GM11168 (cell line): ENCODE results near the gene MB.

Source experiments
- in situ Hi-C: fragments of 300-500 bp; cut with MboI; formaldehyde crosslinking; loops from one replicate; pipeline ENCODE4 v1.12.0; 2022; ENCODE audit warnings: low sequenced_read_pairs; ENCODE audit not compliant: unreplicated experiment

The MB gene

DNA sequence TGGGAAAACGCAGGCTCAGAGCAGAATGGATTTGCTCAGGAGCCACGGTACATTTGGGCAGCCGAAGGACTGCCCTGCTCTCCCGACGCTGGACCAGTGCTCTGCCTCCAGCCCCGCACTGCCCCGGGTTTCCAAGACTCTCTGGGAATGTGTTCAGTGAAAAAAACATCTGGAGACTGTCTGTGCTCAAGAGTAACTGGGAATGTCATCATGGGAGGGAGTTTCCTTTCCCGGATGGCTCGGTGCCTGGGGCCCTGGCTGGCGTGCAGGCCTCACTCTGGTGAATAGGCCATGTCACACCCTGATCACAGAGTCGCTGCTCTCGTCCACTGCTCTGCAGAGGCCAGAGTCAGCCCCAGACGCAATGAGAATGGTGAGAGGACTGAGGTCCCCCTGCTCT, 21.3 kb upstream of the MB start:
- in situ Hi-C loops: no loop called here

DNA sequence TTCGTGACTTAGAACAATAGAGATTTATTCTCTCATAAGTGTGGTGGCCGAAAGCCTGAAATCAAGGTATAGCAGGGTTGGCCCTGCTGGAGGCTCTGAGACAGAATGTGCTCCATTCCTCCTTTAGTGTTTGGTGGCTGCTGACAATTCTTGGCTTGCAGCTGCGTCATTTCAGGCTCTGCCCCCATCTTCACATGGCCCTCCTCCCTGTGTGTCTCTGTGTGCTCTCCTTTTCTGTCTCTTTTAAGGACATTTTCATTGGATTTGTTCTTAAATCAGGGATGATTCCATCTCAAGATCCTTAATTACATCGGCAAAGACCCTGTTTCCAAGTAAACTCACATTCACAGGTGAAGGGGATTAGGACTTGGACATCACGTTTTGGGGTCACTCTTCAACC, 20.9 kb upstream of the MB start:
- in situ Hi-C loops: no loop called here

DNA sequence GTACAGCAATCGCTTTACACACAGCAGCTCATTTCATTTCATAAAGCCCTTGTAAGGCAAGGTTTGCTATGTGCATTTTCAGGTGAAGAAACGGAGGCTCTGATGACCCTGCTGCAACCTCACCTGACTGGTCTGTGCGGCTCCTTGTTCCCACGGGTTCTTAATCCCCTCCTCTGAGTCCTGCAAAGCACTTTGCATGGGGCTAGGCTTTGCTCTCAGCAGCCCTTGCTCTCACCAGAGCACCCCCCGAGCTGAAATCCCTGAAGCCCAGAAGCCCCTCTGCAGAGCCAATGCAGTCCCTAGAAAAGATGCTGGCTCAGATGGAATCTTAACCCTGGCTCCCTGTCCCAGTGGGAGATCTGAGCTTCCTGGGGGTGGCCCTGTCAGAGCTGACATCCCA, 20.1 kb upstream of the MB start:
- in situ Hi-C loops: no loop called here

DNA sequence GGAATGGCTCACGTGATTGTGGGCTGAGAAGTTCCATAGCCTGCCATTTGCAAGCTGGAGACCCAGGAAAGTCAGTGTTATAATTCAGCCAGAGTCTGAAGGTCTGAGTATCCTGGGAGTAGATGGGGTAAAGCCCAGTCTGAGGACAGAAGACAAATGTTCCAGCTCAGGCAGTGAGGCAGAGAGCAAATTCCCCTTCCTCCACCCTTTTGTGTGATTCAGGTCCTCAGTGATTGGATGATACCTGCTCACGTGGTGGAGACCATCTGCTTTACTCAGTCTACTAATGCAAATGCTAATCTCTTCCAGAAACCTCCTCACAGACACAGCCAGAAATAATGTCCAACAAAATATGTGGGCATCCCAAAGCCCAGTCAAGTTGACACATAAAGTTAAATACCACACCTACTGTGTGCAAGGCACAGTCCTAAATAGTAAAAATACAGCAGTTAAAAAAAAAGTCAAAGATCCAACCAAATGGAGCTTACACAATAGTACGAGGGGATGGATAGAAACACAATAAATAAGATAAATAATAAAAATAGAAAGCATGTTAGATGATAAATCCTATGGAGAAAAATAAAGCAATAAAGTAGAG, 17.9 kb upstream of the MB start:
- in situ Hi-C loops: no loop called here

DNA sequence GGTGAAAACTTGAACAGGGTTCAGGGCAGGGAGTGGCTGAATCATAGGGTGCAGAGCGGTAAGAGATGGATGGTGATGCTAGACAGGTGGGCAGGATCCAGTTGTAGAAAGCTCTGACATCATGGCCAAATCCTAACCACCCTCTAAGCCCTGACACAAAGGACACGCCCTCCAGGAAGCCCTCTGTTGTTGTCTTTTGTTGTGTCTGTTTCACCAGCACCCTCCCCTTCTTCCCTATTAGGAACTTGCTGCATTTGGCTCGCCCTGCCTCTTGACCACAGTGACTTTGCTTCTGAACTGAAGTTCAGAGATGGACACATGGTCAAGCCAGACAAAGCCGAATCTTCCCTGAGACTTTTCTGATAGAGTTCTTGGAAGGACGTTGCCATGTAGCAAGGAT, 16.9 kb upstream of the MB start:
- in situ Hi-C loops: no loop called here

DNA sequence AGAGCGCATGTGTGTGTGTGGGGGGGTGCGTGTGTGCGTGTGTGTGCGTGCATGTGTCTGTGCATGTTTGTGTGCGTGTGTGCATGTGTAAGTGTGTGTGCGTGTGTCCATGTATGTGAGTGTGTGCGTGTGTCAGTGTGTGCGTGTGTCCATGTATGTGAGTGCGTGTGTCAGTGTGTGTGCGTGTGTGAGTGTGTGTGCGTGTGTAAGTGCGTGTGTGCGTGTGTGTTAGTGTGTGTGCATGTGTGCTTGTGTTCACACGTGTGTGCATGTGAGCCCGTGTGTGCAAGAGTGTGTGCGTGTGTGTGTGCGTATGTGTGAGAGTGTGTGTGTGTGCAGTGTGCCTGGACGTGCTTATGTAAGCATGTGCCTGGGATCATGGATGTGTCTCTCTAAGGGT, 16.4 kb upstream of the MB start:
- in situ Hi-C loops: no loop called here

DNA sequence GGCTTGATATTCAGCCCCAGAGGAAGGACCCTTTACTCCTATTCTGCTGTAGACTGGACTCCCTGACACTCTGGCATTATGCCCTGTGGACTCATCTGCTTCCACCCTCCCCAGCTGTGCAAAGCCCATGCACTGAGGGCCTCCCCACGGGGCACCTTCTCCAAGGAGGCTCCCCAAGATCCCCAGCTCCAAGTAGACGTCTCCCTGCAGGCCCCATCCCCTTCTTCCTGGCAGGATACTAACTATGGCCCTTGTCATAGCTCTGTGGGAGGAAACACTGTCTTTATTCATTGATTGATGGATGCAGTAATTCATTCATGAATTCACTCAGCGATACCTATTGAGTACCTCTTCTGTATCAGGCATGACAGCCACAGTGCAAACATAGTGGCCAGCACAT, 15.8 kb upstream of the MB start:
- in situ Hi-C loops: no loop called here

DNA sequence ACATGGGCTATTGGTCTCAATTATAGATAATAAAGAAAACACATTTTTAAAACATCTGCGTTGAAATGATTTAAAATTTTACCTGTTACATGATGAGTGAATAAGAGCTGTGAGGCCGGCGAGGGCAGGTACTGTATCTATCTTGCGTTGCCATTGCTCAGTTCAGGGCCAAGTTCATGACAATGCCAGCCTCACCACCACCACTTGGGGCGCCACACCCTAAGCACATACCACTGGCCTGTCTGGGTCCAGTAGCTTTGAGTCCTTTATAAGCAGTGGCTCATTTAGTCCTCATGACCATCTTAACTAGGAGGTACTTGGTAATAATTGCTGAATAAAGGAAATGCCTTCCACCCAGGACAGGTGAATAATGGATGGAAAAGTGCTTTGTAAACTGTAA, 14.5 kb upstream of the MB start:
- in situ Hi-C loops: no loop called here

DNA sequence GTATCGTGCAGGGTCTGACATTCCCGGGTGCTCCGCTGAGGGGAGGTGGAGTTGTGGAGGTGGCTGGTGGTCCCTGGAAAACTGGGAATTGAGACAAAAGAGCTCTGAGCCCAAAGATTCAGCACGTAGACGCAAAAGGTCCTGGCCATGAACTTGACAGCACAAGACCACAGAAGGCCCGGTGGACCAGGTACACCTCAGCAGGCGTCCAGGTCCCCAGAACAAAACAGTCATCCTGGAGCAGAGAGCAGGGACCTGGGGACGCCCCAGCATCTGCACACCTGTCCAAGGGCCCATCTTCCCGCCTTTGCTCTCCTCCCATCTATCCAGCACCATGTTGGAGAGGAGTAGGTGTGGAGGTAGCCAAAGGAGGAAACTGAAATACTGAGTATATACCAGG, 13.8 kb upstream of the MB start:
- in situ Hi-C loops: no loop called here

DNA sequence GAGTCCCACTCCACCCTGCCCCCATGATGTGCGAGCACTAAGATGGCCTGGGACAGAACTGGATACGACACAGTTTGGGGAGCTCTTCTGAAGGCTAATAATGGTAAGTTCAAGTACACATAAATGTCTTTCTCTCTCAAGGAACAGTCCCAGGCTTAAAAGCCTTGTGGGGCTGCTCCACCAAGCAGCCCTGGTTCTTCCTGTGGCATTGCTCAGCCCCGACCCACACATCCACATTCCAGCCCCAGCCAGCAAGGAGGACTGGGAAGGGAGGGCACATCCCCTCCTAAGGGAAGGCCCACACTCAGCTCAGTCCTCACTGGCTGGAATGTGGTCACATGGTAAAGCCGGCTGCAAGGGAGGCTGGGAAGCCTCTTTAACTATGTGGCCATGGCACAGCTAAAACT, 13.3 kb upstream of the MB start:
- in situ Hi-C loops: no loop called here

DNA sequence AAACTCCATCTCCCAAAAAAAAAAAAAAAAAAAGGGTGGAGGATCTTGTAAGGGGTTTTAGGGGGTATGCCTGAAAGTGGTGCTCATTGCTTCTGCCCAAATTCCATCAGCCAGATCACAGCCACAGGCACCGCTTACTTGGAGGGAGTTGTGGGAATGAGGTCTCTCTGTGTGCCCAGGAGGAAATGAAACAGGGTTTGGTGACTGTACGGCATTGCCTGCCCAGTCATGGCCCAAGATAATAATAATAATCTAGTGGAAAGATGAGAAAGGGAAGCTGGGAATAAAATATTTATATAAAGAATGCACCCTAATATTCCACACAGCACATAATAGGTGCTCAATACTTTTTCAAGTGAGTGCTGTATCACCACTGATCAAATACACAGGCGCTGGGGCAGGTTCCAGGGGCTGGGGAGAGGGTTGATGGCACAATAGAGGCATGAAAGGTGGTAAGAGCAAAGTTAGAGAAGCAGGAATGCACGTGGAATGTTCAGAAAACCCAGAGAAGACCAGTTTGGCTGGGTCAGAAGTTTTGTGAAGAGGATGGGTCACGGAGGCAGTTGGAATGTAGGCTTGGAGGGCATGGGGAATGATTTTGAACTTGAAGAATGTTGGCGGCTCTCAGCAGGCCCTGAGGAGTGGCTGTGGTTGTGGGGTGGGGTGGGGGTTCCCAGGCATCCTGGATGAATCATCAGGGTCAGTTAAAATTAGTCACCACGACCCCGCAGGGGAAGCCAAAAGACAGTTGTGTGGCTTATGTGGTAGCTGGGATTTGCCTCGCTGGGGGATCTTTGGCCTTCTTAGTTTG, 12.5 kb upstream of the MB start:
- in situ Hi-C loops: loop anchor here (10.0 kb wide), 1 partner anchor 495 kb away; no protein-coding TSS in a partner anchor

DNA sequence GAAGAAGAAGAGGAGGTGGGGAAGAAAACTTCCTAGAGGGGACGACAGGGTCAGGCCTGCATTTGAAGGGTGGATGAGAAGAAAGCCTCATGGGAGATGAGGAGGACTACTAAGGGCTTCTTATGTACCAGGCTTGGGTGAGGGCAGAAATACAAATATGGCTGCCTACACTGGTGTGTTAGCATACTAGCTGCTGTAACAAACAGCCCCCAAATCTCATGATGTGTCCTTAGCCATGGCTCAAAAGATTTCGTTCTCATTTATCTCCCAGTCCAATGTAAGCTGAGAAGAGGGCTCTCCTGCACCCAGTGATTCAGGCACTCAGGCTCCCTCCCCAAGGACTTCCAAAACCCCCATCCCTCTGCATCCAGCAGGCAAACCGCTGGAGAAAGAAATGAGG, 11.6 kb upstream of the MB start:
- in situ Hi-C loops: loop anchor here (10.0 kb wide), 1 partner anchor 496 kb away; no protein-coding TSS in a partner anchor

DNA sequence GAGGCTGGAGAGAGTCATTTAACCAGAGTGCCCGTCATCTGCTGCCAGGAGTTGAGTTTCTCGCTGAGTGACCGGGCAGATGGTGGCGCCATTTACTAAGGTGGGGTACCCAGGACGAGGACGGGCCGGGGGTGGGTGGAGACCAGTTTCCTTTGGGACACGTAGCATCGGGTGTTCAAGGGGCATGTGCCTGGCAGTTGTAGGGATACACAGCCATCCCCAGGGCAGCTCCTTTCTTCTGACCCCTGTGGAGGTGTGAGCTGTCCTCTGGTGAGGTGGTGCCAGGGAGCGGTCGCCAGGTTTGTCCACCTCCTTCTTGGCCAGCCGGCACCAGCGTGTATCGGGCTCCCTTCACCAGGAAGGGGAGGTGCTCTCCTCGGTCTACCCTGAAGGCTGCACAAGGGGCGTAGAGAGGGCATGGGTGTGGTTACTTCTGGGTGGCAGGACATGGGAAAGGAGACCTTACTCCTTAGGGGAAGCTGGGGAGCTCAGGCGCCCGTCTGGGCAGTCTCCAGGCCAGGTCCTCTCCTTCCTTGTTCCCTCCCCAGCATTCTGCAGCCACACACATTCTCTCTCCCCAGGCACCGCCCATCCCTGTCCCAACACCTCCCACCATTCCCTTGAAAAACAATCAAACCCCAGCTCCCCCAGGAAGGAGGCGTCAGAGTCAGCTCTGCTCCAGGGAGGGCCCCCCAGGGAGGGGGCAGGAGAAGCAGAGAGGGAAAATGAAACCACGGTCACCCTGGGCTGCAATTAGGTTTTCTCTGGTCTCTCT, 10.3 kb upstream of the MB start:
- in situ Hi-C loops: loop anchor here (10.0 kb wide), 1 partner anchor 497 kb away; no protein-coding TSS in a partner anchor

DNA sequence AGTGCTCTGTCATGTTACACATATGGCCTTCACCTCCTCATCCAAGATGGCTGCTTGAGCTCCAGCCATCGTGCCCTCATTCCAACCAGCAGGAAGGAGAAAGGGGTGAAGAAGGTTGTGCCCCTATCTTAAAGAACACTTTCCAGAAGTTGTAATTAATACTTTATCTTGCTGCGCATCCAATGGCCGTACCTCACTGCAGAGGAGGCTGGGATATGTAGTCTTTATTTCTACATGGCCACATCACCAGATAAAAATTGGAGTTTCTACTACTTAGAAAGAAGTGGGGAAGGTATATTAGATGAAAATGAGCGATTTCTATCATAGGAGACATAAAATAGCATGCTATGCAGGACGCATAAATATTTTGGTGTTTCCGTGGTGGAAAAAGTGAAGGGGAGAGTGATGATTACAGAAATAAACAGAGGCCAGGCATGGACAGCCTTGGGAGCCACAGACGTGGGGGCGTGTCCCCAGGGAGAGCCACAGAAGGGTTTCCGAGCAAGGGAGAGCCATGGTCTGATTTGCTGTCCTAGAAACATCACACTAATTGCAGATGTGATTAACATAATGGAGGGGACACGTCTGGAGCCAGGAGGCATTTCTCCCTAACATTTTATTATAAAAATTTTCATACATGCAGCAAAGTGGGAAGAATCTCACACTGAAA, 8.8 kb upstream of the MB start:
- in situ Hi-C loops: loop anchor here (10.0 kb wide), 1 partner anchor 499 kb away; no protein-coding TSS in a partner anchor

DNA sequence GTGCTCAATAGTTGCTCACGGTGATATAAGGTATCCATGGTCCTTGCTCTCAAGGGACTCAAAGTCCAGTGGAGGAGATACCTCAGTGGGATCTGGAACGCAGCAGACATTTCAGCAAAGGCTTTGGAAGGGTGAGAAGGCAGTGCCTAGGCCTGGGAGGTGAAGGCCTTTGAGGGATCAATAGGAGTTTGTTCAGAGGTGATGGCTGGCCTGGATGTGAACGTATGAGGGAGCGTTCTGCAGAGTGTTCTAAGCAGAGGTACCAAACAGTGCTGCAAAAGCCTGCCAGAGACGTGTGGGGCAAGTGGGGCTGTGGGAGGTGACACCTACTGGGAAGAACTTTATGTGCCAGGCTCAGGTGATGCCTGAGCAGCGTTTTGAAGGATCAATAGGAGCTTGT, 7.4 kb upstream of the MB start:
- in situ Hi-C loops: loop anchor here (10.0 kb wide), 1 partner anchor 500 kb away; no protein-coding TSS in a partner anchor

DNA sequence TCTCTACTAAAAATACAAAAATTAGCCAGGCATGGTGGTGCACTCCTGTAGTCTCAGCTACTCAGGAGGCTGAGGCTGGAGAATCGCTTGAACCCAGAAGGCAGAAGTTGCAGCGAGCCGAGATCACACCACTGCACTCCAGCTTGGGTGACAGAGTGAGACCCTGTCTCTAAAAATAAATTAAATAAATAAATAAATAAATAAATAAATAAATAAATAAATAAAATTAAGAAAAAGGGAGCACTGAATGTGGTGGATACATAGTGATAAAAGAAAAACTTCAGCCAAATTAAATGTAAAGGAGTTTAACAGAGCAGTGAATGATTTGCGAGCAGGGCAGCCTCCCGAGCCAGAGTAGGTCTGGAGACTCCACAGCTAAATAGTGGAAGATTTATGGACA, 6.8 kb upstream of the MB start:
- in situ Hi-C loops: loop anchor here (10.0 kb wide), 1 partner anchor 501 kb away; no protein-coding TSS in a partner anchor

DNA sequence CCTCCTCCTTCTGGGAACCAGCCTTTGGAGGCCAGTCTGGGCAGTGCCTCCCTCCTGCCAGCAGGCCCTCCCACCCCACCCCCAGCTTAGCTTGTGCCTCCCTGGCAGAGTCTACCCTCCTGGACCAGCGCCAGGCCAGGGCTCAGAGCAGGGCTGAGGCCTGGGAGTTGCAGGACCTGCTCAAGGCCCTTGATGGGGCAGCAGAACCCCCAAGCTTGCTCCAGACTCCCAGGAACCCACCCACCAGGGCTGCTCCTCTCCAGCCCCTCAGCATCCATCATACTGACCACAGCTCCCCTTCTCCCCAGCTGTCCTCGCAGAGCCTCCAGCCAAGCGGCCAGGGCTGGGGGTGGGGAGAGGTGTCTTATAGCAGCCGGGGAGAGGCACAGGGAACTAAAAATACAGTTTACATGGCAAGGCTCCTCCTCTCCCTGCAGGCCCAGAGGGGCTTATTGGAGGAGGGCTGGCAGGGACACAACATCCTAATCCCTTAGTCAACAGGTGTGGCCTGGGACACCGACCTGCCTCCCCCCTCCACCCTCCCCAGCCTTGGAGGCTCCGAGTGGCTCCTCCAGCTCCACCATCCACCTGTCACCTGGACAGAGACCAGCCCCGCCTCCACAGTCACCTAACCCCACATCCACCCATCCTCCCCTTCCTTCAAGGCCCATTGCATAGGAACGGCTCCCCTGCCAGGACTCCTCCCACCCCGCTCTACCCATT, 5.2 kb upstream of the MB start:
- in situ Hi-C loops: loop anchor here (10.0 kb wide), 1 partner anchor 502 kb away; no protein-coding TSS in a partner anchor

DNA sequence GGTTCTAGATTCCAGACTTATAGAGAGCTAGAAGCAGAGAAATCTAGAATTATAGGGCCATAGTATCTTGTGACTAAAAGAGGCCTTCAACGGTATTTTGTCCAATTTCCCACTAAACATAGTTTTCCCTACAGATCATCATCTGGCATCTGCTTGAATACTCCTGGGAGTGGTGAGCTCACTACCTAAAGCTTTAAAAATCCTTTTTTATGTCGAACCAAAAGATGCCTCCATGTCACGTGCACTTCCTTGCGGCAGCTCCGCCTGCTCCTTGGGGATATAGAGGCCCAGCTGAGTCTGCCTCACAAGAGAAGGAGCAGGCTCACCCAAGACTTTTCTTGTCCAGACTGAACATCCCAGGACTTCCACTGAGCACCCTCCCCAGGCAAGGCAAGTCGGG, 4.3 kb upstream of the MB start:
- in situ Hi-C loops: loop anchor here (10.0 kb wide), 1 partner anchor 503 kb away; no protein-coding TSS in a partner anchor

DNA sequence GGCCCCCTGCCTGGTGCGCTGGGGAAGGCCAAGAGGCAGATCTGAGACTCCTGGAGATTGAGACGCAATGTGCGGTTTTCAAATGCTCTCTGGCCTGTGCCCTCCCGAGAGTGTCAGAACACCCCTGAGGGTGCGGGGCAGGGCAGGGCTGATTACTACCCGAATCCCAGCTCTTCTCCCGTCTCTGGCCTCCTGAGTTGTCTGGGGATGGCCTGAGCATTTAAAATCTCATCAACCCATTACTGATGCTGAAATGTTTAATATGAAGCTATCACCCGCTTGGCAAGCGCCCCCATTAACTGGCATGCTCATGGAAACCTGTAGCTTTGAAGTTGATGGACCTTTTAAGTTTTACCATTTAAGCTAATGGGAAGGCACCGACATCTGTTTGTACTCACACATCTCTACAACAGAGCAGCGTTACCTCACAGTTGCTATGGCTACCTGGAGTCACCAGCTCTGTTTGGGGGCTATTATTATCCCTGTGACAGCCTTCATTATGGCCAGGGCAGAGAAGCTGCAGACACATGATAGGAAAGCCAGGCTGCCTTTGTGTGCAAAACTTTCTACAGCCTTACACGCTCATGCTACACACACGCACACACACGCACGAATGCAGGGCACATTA, 3.6 kb upstream of the MB start:
- in situ Hi-C loops: loop anchor here (10.0 kb wide), 1 partner anchor 504 kb away; no protein-coding TSS in a partner anchor
